H1 (cell line): ENCODE measurements around the gene TRAPPC12. TPM values are rescaled to one million over a fixed set of nuclear protein-coding genes. Genes with fewer than 3 reads are reported as not detected.

Source experiments
- CBX8 ChIP-seq: fragments of 300-800, 300-1000 bp; sonication (generic); IDR thresholded peaks from 2 replicates; pipeline ENCODE4 v1.7.1; 2016; ENCODE audit warnings: low read depth, low read length, borderline replicate concordance
- CEBPB ChIP-seq: IDR thresholded peaks from 2 replicates; pipeline ENCODE4 v1.6.1; 2012; ENCODE audit warnings: low read depth, low read length
- TBP ChIP-seq: IDR thresholded peaks from 2 replicates; pipeline ENCODE4 v1.6.1; 2011; ENCODE audit warnings: low read depth, low read length, improper control_type of control experiment
- TEAD4 ChIP-seq: IDR thresholded peaks from 2 replicates; pipeline ENCODE4 v1.6.1; 2012; ENCODE audit warnings: low read depth, low read length, inconsistent platforms, mixed read lengths
- polyA plus RNA-seq, 7 experiments: library from polyadenylated mRNA; depleted of rRNA in 3 of 7; stranded (reverse) in 5 of 7; unstranded in 2 of 7; fragments of >200 nt in 5 of 7; fragments of 200-250 nt in 2 of 7; gene quantifications; 1 replicate in 5 of 7; 2 replicates in 1 of 7; 4 replicates in 1 of 7; pipeline versions ENCODE4 v1.2.1 to v1.2.3, GENCODE V29; 2011 to 2013; ENCODE audit warnings: missing spikeins in 2 of 7, mixed read lengths in 2 of 7
- total RNA-seq: library from RNA; stranded (reverse); fragmentation: NEBNext Ultra II Directional; extraction: Animal tissue kit (Norgen Biotek cat#: 25700); gene quantifications from 2 replicates; pipeline ENCODE4 v1.2.1, GENCODE V29; 2021

Gene TRAPPC12
- total and polyA plus RNA-seq, 2 of the 8 experiments (the other 6 are each of a cell fraction or from before 2014, with no cell fraction given), result 35.0 to 67.3 TPM

DNA sequence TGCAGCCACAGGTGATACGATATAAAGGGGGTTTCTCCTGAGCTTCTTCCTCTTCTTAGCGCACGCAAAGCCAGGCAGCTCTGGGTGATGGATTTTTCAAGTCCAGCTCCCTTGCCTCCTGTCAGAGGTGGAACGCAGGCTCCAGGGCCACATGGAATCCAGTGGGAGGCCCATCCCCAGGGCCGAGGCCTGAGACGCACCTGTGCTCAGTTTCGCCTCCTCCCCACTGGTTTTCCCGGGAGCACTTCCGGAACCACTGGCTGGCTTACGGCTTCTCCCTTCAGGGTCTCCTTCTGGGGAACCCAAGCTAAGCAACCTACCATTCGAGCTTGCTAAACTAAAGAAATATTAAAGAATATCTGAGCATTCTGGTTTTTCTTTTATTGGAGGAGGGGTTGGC lies 63.6 kb downstream of the TRAPPC12 start (continued):
- no peak for TF ChIP-seq TBP
- TF ChIP-seq CEBPB, result no peak
- TF ChIP-seq CBX8, result no peak
- TF ChIP-seq TEAD4, result no peak
